Measurements from ENCODE around the gene TFPI.
"Not testable (repeated sequence)": the region's sequence is repeated elsewhere in the genome, so short reads cannot be mapped to it uniquely, and the experiment has no call there.

Gene TFPI

DNA sequence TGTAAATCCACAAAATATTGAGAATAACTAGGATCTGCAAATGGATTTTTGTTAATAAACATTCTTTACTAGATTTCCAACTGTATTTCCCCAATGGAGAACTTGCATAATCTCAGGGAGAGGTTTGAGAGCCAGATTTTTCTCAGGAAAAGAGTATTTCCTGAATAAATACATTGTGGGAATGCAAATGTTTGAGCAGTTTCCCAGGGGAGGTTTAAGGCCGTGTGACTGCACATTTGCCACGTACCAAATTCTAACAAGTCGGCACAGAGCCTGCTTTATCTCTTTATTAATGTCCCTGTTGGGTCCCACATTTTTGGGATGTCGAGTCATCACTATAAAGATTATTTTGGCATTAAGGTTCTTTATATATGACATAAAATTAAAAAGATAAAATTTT, 27.0 kb downstream of the TFPI start:
- no peak for DNase-seq

DNA sequence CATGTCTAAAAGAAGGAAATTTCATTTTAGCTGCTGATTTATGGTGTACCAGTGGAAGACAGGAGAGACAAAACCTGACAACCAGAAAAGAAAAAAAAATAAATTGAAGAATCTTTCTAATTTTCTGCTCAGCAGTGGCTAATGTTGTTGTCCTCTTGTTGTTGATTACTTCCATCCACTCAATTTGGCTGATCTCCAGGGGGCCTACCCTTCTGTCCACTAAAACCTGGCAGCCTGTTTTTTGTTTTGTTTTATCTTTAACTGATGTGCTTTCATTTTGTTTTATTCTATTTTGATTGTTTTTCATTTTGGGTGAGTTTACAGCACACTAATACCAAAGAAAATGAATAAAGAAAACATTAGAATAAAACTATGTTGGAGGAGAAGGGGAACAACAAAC, 27.4 kb downstream of the TFPI start:
- no peak for DNase-seq

DNA sequence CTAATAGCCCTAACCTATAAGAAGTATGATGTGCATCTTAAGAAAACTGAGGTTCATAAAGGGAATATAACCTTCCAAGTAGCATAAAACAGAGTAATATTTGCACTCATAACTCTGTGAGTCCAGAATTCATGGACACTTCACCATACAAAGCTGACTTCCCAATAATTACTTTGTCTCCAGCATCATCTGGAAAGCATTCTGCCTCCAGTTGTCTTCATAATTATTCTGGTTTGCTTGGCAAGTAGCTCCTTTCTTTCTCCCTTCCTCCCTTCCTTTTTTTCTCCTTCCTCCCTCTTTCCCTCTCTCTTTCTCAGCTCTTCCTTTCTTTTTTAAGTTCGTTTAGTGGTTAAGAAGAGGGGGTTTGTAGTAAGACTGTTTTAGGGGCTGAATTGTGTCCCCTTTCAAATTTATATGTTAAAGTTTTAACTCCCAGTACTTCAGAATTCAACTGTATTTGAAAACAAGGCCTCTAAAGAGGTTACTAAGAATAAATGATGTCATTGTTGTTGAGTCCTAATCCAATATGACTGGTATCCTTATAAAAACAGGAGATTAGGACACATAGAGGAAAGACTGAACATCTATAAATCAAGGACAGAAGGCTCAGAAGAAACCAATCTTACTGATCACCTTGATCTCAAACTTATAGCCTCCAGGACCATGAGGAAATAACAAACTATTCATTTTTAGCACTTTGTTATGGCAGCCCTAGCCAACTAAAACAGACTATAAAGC, 28.9 kb downstream of the TFPI start:
- DNase-seq = no peak

DNA sequence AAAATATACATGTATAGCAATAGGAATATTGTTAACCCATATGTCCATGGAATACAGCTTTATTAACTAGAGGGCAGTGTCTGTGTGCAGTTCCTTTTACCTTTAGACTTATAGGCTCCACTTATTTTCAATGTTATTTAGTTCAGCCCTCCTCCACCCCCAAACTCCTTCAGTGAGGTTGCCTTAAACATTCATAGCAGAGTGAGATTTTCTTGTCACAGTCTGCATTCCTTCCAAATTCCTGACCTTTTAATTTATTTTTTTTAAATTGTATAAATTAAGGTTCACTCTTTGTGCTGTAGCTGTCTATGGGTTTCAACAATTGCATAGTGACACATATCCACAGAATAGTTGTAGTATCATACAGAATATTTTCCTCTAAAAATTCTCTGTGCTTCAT, 30.9 kb downstream of the TFPI start:
- DNase-seq = no peak

DNA sequence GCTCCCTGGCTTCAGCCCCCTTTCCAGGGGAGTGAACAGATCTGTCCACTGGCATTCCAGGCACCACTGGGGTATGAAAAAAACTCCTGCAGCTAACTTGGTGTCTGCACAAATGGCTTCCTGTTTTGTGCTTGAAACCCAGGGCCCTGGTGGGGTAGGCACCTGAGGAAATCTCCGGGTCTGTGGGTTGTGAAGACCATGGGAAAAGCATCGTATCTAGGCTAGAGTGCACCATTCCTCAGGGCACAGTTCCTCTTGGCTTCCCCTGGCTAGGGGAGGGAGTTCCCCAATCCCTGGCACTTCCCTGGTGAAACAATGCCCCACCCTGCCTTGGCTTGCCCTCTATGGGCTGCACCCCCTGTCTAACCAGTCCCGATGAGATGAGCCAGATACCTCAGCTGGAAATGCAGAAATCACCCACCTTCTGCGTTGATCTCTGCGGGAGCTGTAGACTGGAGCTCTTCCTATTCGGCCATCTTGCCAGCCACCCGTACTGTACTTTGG, 34.1 kb downstream of the TFPI start:
- DNase-seq = no peak

DNA sequence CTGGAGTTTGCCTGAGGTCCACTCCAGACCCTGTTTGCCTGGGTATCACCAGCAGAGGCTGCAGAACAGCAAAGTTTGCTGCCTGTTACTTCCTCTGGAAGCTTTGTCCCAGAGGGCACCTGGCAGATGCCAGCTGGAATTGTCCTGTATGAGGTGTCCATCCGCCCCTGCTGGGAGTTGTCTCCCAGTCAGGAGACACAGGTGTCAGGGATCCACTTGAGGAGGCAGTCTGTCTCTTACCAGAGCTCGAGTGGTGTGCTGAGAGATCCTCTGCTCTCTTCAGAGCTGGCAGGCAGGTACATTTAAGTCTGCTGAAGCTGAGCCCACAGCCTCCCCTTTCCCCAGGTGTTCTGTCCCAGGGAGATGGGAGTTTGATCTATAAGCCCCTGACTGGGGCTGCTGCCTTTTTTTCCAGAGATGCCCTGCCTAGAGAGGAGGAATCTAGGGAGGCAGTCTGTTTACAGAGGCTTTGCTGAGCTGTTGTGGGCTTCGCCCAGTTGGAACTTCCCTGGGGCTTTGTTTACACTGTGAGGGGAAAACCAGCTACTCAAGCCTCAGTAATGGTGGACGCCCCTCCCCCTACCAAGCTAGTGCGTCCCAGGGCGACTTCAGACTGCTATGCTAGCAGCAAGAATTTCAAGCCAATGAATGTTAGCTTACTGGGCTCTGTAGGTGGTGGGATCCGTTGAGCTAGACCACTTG, 34.7 kb downstream of the TFPI start:
- DNase-seq = no peak

DNA sequence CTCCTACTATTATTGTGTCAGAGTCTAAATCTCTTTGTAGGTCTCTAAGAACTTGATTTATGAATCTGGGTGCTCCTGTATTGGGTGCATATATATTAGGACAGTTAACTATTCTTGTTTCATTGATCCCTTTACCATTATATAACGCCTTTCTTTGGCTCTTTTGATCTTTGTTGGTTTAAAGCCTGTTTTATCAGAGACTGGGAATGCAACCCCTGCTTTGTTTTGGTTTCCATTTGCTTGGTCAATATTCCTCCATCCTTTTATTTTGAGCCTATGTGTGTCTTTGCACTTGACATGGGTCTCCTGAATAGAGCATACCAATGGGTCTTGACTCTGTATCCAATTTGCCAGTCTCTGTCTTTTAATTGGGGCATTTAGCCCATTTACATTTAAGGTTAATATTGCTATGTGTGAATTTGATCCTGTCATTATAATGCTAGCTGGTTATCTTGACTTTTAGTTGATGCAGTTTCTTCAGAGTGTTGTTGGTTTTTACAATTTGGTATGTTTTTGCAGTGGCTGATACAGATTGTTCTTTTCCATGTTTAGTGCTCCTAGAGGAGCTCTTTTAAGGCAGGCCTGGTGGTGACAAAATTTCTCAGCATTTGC, 36.4 kb downstream of the TFPI start:
- not testable (repeated sequence) for DNase-seq

DNA sequence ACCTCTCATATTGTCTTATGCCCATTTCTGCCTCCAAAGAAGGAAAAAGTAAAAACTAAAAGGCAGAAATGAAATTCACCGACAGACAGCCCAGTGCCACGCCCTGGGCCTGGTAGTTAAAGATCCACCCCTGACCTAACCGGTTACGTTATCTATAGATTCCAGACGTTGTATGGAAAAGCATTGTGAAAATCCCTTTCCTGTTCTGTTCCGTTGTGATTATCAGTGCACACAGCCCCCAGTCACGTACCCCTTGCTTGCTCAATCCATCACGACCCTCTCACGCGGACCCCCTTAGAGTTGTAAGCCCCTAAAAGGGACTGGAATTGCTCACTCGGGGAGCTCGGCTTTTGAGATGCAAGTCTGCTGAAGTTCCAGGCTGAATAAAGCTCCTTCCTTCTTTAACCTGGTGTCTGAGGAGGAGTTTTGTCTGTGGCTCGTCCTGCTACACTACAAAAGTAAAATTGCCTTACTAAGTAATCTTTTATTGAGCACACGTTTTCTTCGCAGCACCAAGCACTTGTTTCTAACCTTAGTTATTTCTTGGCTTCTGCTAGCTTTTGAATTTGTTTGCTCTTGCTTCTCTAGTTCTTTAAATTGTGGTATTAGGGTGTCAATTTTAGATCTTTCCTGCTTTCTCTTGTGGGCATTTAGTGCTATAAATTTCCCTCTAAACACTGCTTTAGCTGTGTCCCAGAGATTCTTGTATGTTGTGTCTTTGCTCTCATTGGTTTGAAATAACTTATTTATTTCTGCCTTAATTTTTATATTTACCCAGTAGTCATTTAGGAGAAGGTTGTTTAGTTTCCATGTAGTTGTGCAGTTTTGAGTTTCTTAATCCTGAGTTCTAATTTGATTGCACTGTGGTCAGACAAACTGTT, 37.4 kb downstream of the TFPI start:
- DNase-seq = not testable (repeated sequence)

DNA sequence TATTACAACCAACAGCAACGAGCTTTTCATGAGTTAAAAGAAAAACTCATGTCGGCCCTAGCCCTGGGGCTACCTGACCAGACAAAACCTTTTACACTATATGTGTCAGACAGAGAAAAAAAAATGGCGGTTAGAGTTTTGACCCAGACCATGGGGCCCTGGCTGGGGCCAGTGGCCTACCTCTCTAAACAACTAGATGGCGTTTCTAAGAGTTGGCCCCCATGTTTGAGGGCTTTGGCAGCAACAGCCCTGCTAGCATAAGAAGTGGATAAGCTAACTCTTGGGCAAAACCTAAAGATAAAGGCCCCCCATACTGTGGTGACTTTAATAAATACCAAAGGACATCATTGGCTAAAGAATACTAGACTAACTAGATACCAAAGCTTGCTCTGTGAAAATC, 39.3 kb downstream of the TFPI start:
- no peak for DNase-seq

DNA sequence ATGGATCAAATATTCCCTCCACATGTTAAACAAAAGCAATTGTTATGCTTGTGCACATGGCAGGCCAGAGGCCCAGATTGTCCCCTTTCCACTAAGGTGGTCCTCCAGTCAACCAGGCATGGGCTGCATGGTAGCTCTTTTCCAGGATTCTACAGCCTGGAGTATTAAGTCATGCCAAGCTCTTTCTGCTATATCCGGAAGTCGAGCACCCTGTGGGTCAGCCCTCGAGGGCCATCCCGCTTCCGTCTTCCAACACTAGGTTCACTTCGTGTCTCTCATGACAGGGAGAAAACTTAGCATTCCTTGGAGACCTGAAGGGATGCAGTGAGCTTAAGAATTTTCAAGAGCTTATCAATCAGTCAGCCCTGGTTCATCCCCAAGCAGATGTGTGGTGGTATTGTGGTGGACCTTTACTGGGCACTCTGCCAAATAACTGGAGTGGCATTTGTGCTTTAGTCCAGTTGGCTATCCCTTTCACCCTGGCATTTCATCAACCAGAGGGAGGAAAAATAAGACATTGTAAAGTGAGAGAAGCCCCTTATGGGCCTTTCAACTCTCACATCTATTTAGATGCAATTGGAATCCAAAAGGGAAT, 39.9 kb downstream of the TFPI start:
- not testable (repeated sequence) for DNase-seq

DNA sequence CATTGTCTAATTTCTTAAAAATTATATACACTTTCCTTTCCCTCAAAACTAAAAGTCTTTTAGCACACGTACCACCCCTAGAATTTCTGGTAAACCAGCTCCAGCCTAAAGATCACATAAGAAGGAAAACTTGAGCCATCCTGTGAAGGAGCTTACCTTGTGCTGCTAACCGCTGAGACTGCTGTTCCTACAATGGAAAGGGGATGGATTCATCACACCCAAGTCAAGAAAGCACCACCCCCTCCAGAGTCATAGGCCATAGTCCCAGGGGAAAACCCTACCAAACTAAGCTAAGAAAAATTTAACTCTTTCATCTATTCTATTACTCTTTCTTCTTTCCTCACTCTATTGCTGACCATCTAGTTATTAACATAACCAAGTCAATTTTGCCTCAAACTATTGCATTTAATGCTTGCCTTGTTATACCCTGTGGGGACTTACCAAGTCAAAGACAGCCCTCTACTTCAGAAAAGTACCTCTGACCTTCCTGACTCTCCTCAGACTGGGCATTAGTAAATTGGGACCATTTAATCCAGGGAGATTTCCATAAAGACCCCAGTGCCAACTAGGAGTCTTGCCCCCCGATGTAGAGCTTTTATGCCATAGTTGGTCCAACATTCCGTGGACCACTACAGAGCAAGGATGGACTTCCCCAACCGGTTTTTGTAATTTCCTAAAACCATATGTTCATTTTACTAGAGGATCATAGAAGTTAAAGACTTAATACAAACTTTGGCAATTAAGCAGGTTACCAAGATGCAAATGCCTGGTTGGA, 40.6 kb downstream of the TFPI start:
- DNase-seq = not testable (repeated sequence)

DNA sequence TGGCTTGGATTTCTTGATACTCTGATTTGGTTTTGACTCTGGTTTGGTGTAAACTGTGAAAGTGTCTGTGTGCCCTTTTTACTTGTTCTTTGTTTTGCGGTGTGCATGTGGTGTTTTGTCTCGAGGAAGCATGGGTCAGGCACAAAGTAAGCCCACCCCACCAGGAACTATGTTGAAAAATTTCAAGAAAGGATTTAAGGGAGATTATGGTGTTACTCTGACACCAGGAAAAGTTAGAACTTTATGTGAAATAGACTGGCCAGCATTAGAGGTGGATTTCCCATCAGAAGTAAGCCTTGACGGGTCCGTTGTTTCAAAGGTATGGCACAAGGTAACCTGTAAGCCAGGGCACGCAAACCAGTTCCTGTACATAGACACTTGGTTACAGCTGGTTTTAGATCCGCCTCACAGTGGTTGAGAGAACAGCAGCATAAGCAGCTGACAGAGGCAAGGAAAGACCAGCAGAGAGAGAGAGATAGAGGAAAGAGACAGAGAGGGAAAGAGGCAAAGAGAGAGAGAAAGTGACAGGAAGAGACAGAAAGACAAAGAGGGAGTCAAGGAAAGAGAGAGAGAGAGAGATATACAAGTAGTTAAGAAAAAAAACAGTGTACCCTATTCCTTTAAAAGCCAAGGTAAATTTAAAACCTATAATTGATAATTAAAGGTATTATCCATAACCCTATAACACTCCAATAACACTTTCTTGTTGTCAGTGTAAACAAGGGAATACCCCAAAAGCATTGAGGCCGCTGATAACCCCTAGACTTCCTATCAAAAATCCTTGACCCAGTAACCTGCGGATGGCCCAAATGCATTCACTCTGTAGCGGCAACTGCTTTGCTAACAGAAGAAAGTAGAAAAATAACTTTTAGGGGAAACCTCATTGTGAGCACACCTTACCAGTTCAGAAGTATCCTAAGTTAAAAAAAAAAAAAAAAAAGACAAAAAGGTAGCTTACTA, 42.6 kb downstream of the TFPI start:
- no peak for DNase-seq

DNA sequence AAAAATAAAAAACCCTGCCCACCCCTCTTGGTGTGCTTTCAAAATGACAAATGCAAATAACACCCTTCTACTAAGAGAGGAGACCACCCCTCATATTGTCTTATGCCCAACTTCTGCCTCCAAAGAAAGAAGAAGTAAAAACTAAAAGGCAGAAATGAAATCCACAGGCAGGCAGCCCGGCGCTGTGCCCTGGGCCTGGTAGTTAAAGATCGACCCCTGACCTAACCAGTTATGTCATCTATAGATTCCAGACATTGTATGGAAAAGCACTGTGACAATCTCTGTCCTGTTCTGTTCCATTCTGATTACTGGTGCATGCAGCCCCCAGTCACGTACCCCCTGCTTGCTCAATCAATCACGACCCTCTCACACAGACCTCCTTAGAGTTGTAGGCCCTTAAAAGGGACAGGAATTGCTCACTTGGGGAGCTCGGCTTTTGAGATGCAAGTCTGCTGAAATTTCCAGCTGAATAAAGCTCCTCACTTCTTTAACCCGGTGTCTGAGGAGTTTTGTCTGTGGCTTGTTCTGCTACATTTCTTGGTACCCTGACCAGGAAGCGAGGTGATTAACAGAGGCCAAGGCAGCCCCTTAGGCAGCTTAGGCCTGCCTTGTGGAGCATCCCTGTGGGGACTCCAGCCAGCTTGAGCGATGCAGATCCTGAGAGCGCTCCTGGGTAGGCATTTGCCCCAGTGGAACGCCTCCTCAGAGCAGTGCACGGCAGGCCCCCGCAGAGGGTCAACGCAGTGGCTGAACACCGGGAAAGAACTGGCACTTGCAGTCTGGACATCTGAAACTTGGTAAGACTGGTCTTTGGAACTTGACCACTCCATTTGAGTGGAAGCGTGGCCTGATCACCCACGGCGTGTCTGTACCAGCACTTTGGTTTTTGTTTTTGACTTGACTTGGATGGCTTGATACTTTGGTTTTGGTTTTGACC, 43.5 kb downstream of the TFPI start:
- not testable (repeated sequence) for DNase-seq

DNA sequence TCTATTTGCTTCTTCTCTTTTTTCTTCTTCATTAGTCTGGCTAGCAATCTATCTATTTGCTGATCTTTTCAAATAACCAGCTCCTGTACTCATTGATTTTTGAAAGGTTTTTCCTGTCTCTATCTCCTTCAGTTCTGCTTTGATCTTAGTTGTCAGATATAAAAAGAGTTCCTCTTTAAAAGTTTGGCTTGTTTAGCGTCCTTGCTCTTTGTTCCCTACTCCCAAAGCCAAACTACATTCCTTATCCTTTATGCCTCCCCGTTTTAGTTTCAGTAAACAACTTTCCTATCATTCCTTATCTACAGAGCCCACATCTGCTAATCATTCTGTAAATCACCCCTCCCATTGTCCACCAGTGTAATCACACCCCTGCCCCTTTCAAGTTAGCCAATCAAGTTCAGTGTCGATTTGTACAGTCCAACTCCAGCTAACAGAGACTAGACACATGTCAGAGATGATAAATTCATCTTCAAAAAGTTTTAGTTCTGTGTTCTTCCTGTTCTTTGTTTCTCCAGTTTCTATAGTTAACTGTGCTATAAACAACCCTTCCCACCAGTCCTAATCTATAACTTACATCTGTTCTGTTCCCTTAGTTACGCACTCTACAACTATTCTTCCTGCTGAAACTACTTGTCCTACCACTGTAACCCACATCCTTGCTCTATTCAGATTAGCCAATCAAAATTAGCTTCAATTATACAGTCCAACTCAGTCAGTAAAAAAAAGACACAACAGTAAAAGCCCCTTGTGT, 44.4 kb downstream of the TFPI start:
- DNase-seq = peak in 1 of 2 donors; percentile 1

DNA sequence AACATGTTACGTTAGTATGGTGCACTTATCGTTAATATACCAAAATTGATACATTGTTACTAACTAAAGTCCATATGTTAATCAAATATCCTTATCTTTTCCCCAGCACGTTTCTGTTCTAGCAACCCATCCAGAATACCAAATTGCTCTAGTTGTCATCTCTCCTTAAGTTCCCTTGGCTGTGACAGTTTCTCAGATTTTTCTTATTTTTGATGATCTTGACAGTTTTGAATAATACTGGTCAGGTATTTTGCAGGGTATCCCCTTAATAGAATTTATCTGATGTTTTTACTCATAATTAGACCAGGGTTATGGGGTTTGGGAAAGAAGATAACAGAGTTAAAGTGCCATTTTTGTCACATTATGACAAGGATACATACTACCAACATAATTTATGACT, 47.8 kb downstream of the TFPI start:
- no peak for DNase-seq

DNA sequence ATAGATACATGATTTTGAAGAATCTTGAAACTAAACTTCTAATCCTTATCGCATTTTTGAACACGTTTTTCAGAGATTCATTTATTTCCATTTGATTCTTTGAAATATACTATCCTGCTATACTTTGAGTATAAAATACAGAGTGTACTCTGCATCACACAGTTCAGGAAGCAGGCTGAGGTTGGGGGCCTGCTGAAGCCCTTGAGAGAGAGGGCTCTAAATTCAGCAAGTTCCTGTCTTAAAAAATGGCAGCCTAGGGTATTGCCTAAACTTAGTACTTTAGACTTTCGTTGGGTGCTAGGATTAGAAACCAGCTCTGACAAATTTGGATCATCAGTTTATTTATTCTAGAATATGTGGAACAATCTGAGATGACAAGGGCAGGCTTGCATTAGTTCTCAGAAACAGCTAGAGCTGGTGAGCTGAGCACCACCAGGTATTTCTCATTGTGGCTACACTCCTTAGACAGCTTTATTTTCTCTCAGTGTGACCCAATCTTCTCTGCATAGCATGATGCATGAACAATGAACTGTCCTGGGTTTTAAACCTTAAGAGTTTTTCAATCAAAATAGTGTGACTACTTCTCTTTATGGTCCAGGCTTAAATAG, 49.1 kb downstream of the TFPI start:
- no peak for DNase-seq

DNA sequence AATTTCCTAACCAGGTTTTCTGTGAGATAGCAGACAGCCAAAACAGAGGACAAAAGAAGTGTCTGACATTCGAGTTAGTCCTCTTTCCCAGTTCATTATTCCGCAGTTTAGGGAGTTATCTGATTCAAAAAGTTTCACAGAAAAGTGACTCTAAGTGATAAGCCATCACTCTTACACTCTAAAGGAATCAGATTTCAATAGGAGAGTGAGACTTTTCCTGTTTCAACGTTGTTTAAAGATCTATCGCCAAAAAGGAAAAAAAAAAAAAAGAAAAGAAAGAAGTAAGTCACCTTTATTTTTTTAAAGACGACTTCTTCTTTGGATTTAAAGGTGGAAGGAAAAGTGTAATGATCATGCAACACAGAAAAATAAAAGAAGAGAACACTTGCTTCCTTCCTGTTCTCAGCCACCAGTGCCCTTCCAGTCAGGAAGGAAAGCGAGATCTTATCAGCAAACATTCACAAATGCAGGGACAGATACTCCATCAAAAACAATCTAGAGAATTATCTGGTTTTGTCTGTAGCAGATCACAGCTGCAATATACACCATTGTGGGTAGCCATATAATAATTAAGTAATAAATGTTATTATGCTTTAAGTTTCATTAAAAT, 49.8 kb downstream of the TFPI start:
- DNase-seq = no peak

DNA sequence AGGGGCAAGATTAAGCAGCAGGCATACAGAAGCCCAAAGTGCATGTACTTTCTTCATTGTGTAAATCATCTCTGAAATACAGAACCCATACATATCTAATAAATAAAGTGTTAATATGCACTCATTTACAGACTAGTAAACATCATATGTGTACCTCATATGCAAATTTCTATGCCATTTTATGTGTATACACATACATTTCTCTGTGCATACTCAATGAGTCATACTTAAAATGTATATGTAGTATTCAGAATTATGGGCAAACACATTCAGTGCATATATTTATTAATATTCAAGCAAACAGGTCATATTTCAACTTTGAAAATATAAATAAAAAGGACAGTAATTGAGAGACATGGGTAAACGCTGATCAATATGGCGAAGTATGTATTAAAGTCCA, 50.5 kb downstream of the TFPI start:
- DNase-seq = no peak
